Progenitor cell of endocrine pancreas (in vitro differentiated cells): ENCODE results near the gene PGLYRP1. TPM values are rescaled to one million over a fixed set of nuclear protein-coding genes. Genes with fewer than 3 reads are reported as not detected.
A peak's percentile ranks its signal among the peaks of the same experiment; 100 is the strongest.

ENCODE experiments used
- DNase-seq: peaks from one replicate; pipeline ENCODE4 v3.0.0; 2021; ENCODE audit warnings: low spot score; ENCODE audit not compliant: unreplicated experiment
- H3K27ac Mint-ChIP-seq: 2 replicates; pipeline ENCODE4 v1.8.0; 2021; ENCODE audit warnings: mild to moderate bottlenecking, moderate library complexity, mixed read lengths
- H3K27me3 Mint-ChIP-seq: 2 replicates; pipeline ENCODE4 v1.8.0; 2021; ENCODE audit warnings: mixed read lengths
- H3K36me3 Mint-ChIP-seq: 2 replicates; pipeline ENCODE4 v1.8.0; 2022; ENCODE audit warnings: mixed read lengths; ENCODE audit not compliant: insufficient read depth
- H3K4me1 Mint-ChIP-seq: 2 replicates; pipeline ENCODE4 v1.8.0; 2021; ENCODE audit warnings: low read depth, mixed read lengths
- H3K4me3 Mint-ChIP-seq: 2 replicates; pipeline ENCODE4 v1.8.0; 2021; ENCODE audit warnings: low read depth, mild to moderate bottlenecking, moderate library complexity, mixed read lengths
- H3K9me3 Mint-ChIP-seq: 2 replicates; pipeline ENCODE4 v1.8.0; 2021; ENCODE audit warnings: low read depth, mixed read lengths
- CTCF ChIP-seq: fragments of 200-600 bp; sonication (generic); IDR thresholded peaks from one replicate; pipeline ENCODE4 v1.5.0; 2021; ENCODE audit warnings: antibody characterized with exemption, mild to moderate bottlenecking; ENCODE audit not compliant: unreplicated experiment
- total RNA-seq: library from RNA; stranded (reverse); gene quantifications from 2 replicates; pipeline ENCODE4 v1.2.1, GENCODE V29; 2021

PGLYRP1 gene
- total RNA-seq, 1 donor from 2014 or later: not detected

GRCh38 chr19:46040952-46041500 lies 18.2 kb upstream of the PGLYRP1 start, which contains the start of gene IGFL4:
IGFL4 (minus strand) TSS chr19:46041002; CDS start chr19:46040962, 40 bp downstream.
- H3K27me3 Mint-ChIP-seq: peaks cover 5% of the 10 kb centered on the region
- H3K36me3 Mint-ChIP-seq: peaks cover 20% of the 10 kb centered on the region
- H3K4me1 Mint-ChIP-seq: peaks cover 12% of the 10 kb centered on the region
- H3K9me3 Mint-ChIP-seq: peaks cover 33% of the 10 kb centered on the region
- TF ChIP-seq CTCF: no peak
- no peak within 1 kb of the TSS for H3K4me3 Mint-ChIP-seq
- no peak for DNase-seq
- H3K27ac Mint-ChIP-seq: peak within 1 kb of the TSS; percentile 35

- Mint-ChIP-seq H3K4me1 (peaks cover 12% of the 10 kb centered on the region), H3K9me3 (peaks cover 27% of the 10 kb centered on the region), H3K27ac (no peak overlapping the region), H3K36me3 (peaks cover 20% of the 10 kb centered on the region), H3K27me3 (no peaks in the 10 kb centered on the region), H3K4me3 (no peak overlapping the region)
- no peak for TF ChIP-seq CTCF
- DNase-seq: no peak
Measured at GRCh38 chr19:46040125-46040524, 17.3 kb upstream of the PGLYRP1 start.

- peaks cover 4% of the 10 kb centered on the region for H3K36me3 Mint-ChIP-seq
- H3K27me3 Mint-ChIP-seq: no peaks in the 10 kb centered on the region
- H3K9me3 Mint-ChIP-seq: peaks cover 7% of the 10 kb centered on the region
- no peak for TF ChIP-seq CTCF
- no peak overlapping the region for H3K27ac Mint-ChIP-seq
- peaks cover 7% of the 10 kb centered on the region for H3K4me1 Mint-ChIP-seq
- no peak overlapping the region for H3K4me3 Mint-ChIP-seq
- DNase-seq: no peak
Measured at GRCh38 chr19:46036744-46037128, 13.9 kb upstream of the PGLYRP1 start.

- H3K36me3 Mint-ChIP-seq: peaks cover 4% of the 10 kb centered on the region
- no peak for DNase-seq
- H3K9me3 Mint-ChIP-seq: peaks cover 5% of the 10 kb centered on the region
- H3K4me3 Mint-ChIP-seq: no peak overlapping the region
- no peak overlapping the region for H3K27ac Mint-ChIP-seq
- no peaks in the 10 kb centered on the region for H3K27me3 Mint-ChIP-seq
- H3K4me1 Mint-ChIP-seq: peaks cover 10% of the 10 kb centered on the region
- TF ChIP-seq CTCF: no peak
Measured at GRCh38 chr19:46035986-46036743, 13.3 kb upstream of the PGLYRP1 start.

- Mint-ChIP-seq H3K9me3 (peaks cover 3% of the 10 kb centered on the region), H3K4me1 (peaks cover 12% of the 10 kb centered on the region), H3K27me3 (no peaks in the 10 kb centered on the region), H3K27ac (no peak overlapping the region), H3K36me3 (peaks cover 2% of the 10 kb centered on the region), H3K4me3 (no peak overlapping the region)
- DNase-seq: no peak
- no peak for TF ChIP-seq CTCF
Measured at GRCh38 chr19:46035546-46035945, 12.7 kb upstream of the PGLYRP1 start.
